Neuronal stem cell (in vitro differentiated cells): ENCODE measurements around the gene GRAMD2A.

Experiments
- DNase-seq: peaks from one replicate; pipeline ENCODE4 v3.0.0-alpha.2; 2013; ENCODE audit warnings: low spot score
- H2AFZ ChIP-seq: one replicate; pipeline ENCODE4 v1.6.1; 2013; ENCODE audit warnings: mild to moderate bottlenecking, low read length, inconsistent platforms
- H2AK5ac ChIP-seq: 2 replicates; pipeline ENCODE4 v1.6.1; 2013; ENCODE audit warnings: low read depth, mild to moderate bottlenecking, inconsistent platforms, low read length, moderate library complexity, mixed read lengths
- H2BK120ac ChIP-seq: 2 replicates; pipeline ENCODE4 v1.6.1; 2013; ENCODE audit warnings: low read depth, mild to moderate bottlenecking, inconsistent platforms, low read length, moderate library complexity, mixed read lengths
- H2BK12ac ChIP-seq: one replicate; pipeline ENCODE4 v1.6.1; 2013; ENCODE audit warnings: low read length, inconsistent platforms
- H2BK15ac ChIP-seq: 2 replicates; pipeline ENCODE4 v1.6.1; 2013; ENCODE audit warnings: mild to moderate bottlenecking, low read length, inconsistent platforms, mixed read lengths
- H2BK5ac ChIP-seq: one replicate; pipeline ENCODE4 v1.6.1; 2013; ENCODE audit warnings: inconsistent platforms, mild to moderate bottlenecking, low read length, moderate library complexity
- H3K14ac ChIP-seq: one replicate; pipeline ENCODE4 v1.6.1; 2013; ENCODE audit warnings: low read length, inconsistent platforms
- H3K18ac ChIP-seq: 2 replicates; pipeline ENCODE4 v1.6.1; 2013; ENCODE audit warnings: low read length, inconsistent platforms
- H3K23ac ChIP-seq: 2 replicates; pipeline ENCODE4 v1.6.1; 2013; ENCODE audit warnings: low read depth, mild to moderate bottlenecking, mixed read lengths, low read length, inconsistent platforms; ENCODE audit not compliant: poor library complexity
- H3K27ac ChIP-seq: replicated peaks from 3 replicates; pipeline ENCODE4 v1.5.1; 2013; ENCODE audit warnings: low read length, inconsistent platforms
- H3K27me3 ChIP-seq, 3 experiments: 2 replicates each; pipeline ENCODE4 v1.6.1; 2013; ENCODE audit warnings: low read length in 3 of 3, mild to moderate bottlenecking in 2 of 3, inconsistent platforms in 1 of 3, low read depth in 1 of 3, mixed read lengths in 1 of 3, moderate library complexity in 1 of 3; ENCODE audit not compliant: control insufficient read depth in 3 of 3, insufficient read depth in 3 of 3
- H3K36me3 ChIP-seq, 2 donors: replicated peaks in 1 of 2; 2 replicates each; pipeline ENCODE4 v1.6.1; 2013; ENCODE audit warnings: low read length in 2 of 2; ENCODE audit not compliant: control insufficient read depth in 2 of 2, insufficient read depth in 2 of 2
- H3K4ac ChIP-seq: 2 replicates; pipeline ENCODE4 v1.6.1; 2013; ENCODE audit warnings: inconsistent platforms, mild to moderate bottlenecking, low read length, moderate library complexity
- H3K4me1 ChIP-seq, 2 donors: 1 replicate in 1 of 2; 2 replicates in 1 of 2; pipeline ENCODE4 v1.6.1; 2013; ENCODE audit warnings: low read length in 2 of 2, low read depth in 1 of 2; ENCODE audit not compliant: control insufficient read depth in 2 of 2, insufficient read depth in 1 of 2
- H3K4me2 ChIP-seq: one replicate; pipeline ENCODE4 v1.6.1; 2013; ENCODE audit warnings: mild to moderate bottlenecking, low read length, inconsistent platforms; ENCODE audit not compliant: insufficient read depth, poor library complexity, severe bottlenecking
- H3K4me3 ChIP-seq, 2 donors: 2 replicates each; pipeline ENCODE4 v1.5.1; 2013; ENCODE audit warnings: low read length in 2 of 2, mild to moderate bottlenecking in 2 of 2, inconsistent platforms in 1 of 2, moderate library complexity in 1 of 2
- H3K79me1 ChIP-seq: one replicate; pipeline ENCODE4 v1.6.1; 2013; ENCODE audit warnings: low read depth, mild to moderate bottlenecking, inconsistent platforms, low read length, moderate library complexity
- H3K9ac ChIP-seq: one replicate; pipeline ENCODE4 v1.6.1; 2013; ENCODE audit warnings: mild to moderate bottlenecking, low read depth, low read length, inconsistent platforms; ENCODE audit not compliant: poor library complexity
- H3K9me3 ChIP-seq, 2 donors: replicated peaks in 1 of 2; 2 replicates each; pipeline versions ENCODE3 to v1.6.1; 2013; ENCODE audit warnings: low read length in 2 of 2, mild to moderate bottlenecking in 2 of 2, inconsistent platforms in 1 of 2, low read depth in 1 of 2, mixed read lengths in 1 of 2, moderate library complexity in 1 of 2; ENCODE audit not compliant: control insufficient read depth in 2 of 2, insufficient read depth in 1 of 2
- H4K8ac ChIP-seq: one replicate; pipeline ENCODE4 v1.6.1; 2013; ENCODE audit warnings: low read depth, mild to moderate bottlenecking, inconsistent platforms, low read length, moderate library complexity
- H4K91ac ChIP-seq: one replicate; pipeline ENCODE4 v1.6.1; 2013; ENCODE audit warnings: low read length, low read depth, mild to moderate bottlenecking, inconsistent platforms; ENCODE audit not compliant: poor library complexity
- WGBS, 2 donors: extraction: QIAGEN DNeasy Blood & Tissue Kit; methylation state at CpG; one replicate each; pipeline ENCODE4 v1.1.7; 2013; ENCODE audit warnings: missing lambda C conversion rate in 2 of 2, mixed read lengths in 1 of 2; ENCODE audit not compliant: insufficient read length in 2 of 2, insufficient replicate concordance in 1 of 2; ENCODE audit errors: extremely low coverage in 2 of 2; 5-methylcytosine and 5-hydroxymethylcytosine counted together

The GRAMD2A gene

GRCh38 chr15:72147418-72147817 lies 50.2 kb downstream of the GRAMD2A start:
- Histone ChIP-seq H3K18ac (no peak overlapping the region), H4K91ac (no peak overlapping the region), H3K9me3 (no peaks in the 10 kb centered on the region), H3K36me3 (no peaks in the 10 kb centered on the region), H3K23ac (no peak overlapping the region), H3K9ac (no peak overlapping the region), H3K4ac (no peak overlapping the region), H3K4me2 (no peak overlapping the region), H2BK5ac (no peak overlapping the region), H3K14ac (no peak overlapping the region), H2BK12ac (no peak overlapping the region), H3K4me1 (no peaks in the 10 kb centered on the region), H3K27me3 (no peaks in the 10 kb centered on the region), H3K4me3 (no peak overlapping the region), H2AK5ac (no peak overlapping the region), H2BK120ac (no peak overlapping the region), H2AFZ (no peak overlapping the region), H2BK15ac (no peak overlapping the region), H4K8ac (no peak overlapping the region), H3K79me1 (no peaks in the 10 kb centered on the region), H3K27ac (no peak overlapping the region)
- DNase-seq: no peak
- no CpG with 5 or more reads among the region's 2 CpGs for WGBS, 2 donors

- DNase-seq: no peak
- no peaks in the 10 kb centered on the region for H3K4me1 ChIP-seq
- H3K4me2 ChIP-seq: no peak overlapping the region
- H3K27ac ChIP-seq: no peak overlapping the region
- no peak overlapping the region for H2BK120ac ChIP-seq
- no peaks in the 10 kb centered on the region for H3K36me3 ChIP-seq
- H4K91ac ChIP-seq: no peak overlapping the region
- no peak overlapping the region for H3K18ac ChIP-seq
- no peak overlapping the region for H3K4ac ChIP-seq
- H3K9me3 ChIP-seq: no peaks in the 10 kb centered on the region
- no peak overlapping the region for H2BK15ac ChIP-seq
- H3K14ac ChIP-seq: no peak overlapping the region
- H3K4me3 ChIP-seq: no peak overlapping the region
- no peaks in the 10 kb centered on the region for H3K27me3 ChIP-seq
- H4K8ac ChIP-seq: no peak overlapping the region
- H3K79me1 ChIP-seq: no peaks in the 10 kb centered on the region
- H2BK5ac ChIP-seq: no peak overlapping the region
- no peak overlapping the region for H3K23ac ChIP-seq
- no peak overlapping the region for H2AK5ac ChIP-seq
- H2BK12ac ChIP-seq: no peak overlapping the region
- no peak overlapping the region for H2AFZ ChIP-seq
- no peak overlapping the region for H3K9ac ChIP-seq
Measured at GRCh38 chr15:72146934-72147333, 50.7 kb downstream of the GRAMD2A start.

GRCh38 chr15:72146221-72146620 lies 51.4 kb downstream of the GRAMD2A start:
- Histone ChIP-seq H3K23ac (no peak overlapping the region), H2AFZ (no peak overlapping the region), H3K4me2 (no peak overlapping the region), H3K27ac (no peak overlapping the region), H3K36me3 (no peaks in the 10 kb centered on the region), H2BK5ac (no peak overlapping the region), H2BK12ac (no peak overlapping the region), H3K4me1 (no peaks in the 10 kb centered on the region), H3K4ac (no peak overlapping the region), H2BK120ac (no peak overlapping the region), H3K27me3 (no peaks in the 10 kb centered on the region), H3K14ac (no peak overlapping the region), H2AK5ac (no peak overlapping the region), H3K79me1 (no peaks in the 10 kb centered on the region), H3K18ac (no peak overlapping the region), H3K9ac (no peak overlapping the region), H4K91ac (no peak overlapping the region), H4K8ac (no peak overlapping the region), H3K9me3 (no peaks in the 10 kb centered on the region), H3K4me3 (no peak overlapping the region), H2BK15ac (no peak overlapping the region)
- WGBS, 2 donors: no CpG with 5 or more reads among the region's 3 CpGs
- no peak for DNase-seq

GRCh38 chr15:72141171-72142084 lies 56.2 kb downstream of the GRAMD2A start:
- H3K79me1 ChIP-seq: no peaks in the 10 kb centered on the region
- H3K23ac ChIP-seq: no peak overlapping the region
- no peak overlapping the region for H3K4me2 ChIP-seq
- no peak for DNase-seq
- no peak overlapping the region for H3K4me3 ChIP-seq
- no peak overlapping the region for H3K9ac ChIP-seq
- WGBS, 2 donors: no CpG with 5 or more reads among the region's 4 CpGs
- no peak overlapping the region for H2BK12ac ChIP-seq
- no peak overlapping the region for H2AK5ac ChIP-seq
- H3K4ac ChIP-seq: no peak overlapping the region
- no peak overlapping the region for H2BK15ac ChIP-seq
- H4K91ac ChIP-seq: no peak overlapping the region
- no peak overlapping the region for H4K8ac ChIP-seq
- no peak overlapping the region for H2AFZ ChIP-seq
- H2BK120ac ChIP-seq: no peak overlapping the region
- H2BK5ac ChIP-seq: no peak overlapping the region
- H3K27me3 ChIP-seq: no peaks in the 10 kb centered on the region
- H3K14ac ChIP-seq: no peak overlapping the region
- no peak overlapping the region for H3K27ac ChIP-seq
- no peak overlapping the region for H3K18ac ChIP-seq
- no peaks in the 10 kb centered on the region for H3K4me1 ChIP-seq
- no peaks in the 10 kb centered on the region for H3K36me3 ChIP-seq
- H3K9me3 ChIP-seq: no peaks in the 10 kb centered on the region
